ENCODE measurements around the gene TARBP1. TPM values are rescaled to one million over a fixed set of nuclear protein-coding genes. Genes with fewer than 3 reads are reported as not detected.

Gene TARBP1
- total and polyA plus RNA-seq, 2 of the 13 experiments (the other 11 are each of a cell fraction or from before 2014, with no cell fraction given): 37.7 to 67.0 TPM

DNA sequence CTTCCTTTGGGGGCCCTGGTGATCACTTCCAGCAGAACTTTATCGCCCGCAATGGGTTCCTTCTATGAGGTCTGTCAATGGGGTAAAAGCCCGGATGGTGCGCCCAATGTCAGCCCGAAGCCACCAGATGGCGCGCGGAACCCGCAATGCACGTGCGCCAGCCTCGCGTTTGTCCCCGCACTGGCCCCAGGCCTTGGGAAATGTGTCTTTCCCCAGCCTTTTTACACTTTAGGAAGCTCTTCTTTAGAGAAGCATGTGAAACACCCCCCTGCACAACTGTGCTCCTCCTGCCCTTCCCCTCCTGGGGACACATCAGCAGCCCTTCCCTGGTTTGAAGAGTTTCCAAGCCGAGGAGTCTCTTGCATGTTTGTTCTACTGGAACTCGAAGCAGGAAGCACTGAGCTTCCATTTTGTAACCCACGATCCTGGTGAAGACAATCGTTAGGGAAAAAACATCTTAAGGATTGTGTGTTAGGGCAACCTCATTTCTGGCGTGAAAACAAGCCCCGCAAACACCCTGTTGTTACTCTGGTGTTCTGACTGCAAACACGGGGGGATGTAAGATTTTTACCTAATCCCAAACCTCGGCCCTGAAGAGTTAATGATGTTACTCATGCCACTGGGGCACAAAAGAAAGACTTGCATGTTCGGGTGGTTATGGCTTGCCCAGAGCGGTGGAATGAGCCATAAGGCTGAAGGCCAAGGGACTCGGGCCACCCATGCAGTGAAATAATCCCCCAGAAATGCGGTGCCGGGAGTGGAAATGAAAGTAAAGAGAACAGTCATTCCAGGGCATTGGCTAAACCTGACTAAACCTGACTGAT is 20.4 kb upstream of the TARBP1 start (continued):
- TF ChIP-seq ZNF501 (CRISPR knock-in tag; IDR thresholded peaks at IDR 0.05) (peak; percentile 90), JUN (CRISPR knock-in tag; IDR thresholded peaks at IDR 0.05) (0 out of 2 replicates have a peak, but pooled peaks have one; percentile 43), TEAD3 (CRISPR knock-in tag; optimal IDR thresholded peaks at IDR 0.05; ENCODE audit: borderline replicate concordance) (peak; percentile 58), ZNF263 (CRISPR knock-in tag; IDR thresholded peaks at IDR 0.05) (0 out of 2 replicates have a peak, but pooled peaks have one; percentile 6), RAD21 (CRISPR knock-in tag; IDR thresholded peaks at IDR 0.05) (peak; percentile 99), HOXA5 (CRISPR knock-in tag; IDR thresholded peaks at IDR 0.05) (peak; percentile 25; the same call in 1 of the 2 replicates), MIER2 (CRISPR knock-in tag; IDR thresholded peaks at IDR 0.05) (peak; percentile 49; the same call in 1 of the 2 replicates), NR3C1 (CRISPR knock-in tag; IDR thresholded peaks at IDR 0.05) (no peak), ZNF816 (CRISPR knock-in tag; IDR thresholded peaks at IDR 0.05; ENCODE audit: borderline replicate concordance) (no peak), ESRRA (CRISPR knock-in tag; IDR thresholded peaks at IDR 0.05; ENCODE audit: low read depth) (0 out of 2 replicates have a peak, but pooled peaks have one; percentile 39), ZNF879 (CRISPR knock-in tag; IDR thresholded peaks at IDR 0.05) (no peak), HNRNPK (IDR thresholded peaks at IDR 0.05; ENCODE audit: low read depth, low read length, poor library complexity, severe bottlenecking) (no peak), KDM4B (CRISPR knock-in tag; IDR thresholded peaks at IDR 0.05) (0 out of 2 replicates have a peak, but pooled peaks have one; percentile 39), ZNF768 (CRISPR knock-in tag; IDR thresholded peaks at IDR 0.05) (0 out of 2 replicates have a peak, but pooled peaks have one; percentile 28), STAG1 (CRISPR knock-in tag; IDR thresholded peaks at IDR 0.05) (peak; percentile 100), ZSCAN29 (CRISPR knock-in tag; conservative IDR thresholded peaks at IDR 0.05) (0 out of 2 replicates have a peak, but pooled peaks have one; percentile 63), ERF (CRISPR knock-in tag; IDR thresholded peaks at IDR 0.05) (peak; percentile 45; the same call in 1 of the 2 replicates)
- TF ChIP-seq, protein P1, sequence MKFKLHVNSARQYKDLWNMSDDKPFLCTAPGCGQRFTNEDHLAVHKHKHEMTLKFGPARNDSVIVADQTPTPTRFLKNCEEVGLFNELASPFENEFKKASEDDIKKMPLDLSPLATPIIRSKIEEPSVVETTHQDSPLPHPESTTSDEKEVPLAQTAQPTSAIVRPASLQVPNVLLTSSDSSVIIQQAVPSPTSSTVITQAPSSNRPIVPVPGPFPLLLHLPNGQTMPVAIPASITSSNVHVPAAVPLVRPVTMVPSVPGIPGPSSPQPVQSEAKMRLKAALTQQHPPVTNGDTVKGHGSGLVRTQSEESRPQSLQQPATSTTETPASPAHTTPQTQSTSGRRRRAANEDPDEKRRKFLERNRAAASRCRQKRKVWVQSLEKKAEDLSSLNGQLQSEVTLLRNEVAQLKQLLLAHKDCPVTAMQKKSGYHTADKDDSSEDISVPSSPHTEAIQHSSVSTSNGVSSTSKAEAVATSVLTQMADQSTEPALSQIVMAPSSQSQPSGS (CRISPR knock-in tag; IDR thresholded peaks at IDR 0.05): peak; percentile 52; the same call in 1 of the 2 replicates
- TF ChIP-seq, protein P2, sequence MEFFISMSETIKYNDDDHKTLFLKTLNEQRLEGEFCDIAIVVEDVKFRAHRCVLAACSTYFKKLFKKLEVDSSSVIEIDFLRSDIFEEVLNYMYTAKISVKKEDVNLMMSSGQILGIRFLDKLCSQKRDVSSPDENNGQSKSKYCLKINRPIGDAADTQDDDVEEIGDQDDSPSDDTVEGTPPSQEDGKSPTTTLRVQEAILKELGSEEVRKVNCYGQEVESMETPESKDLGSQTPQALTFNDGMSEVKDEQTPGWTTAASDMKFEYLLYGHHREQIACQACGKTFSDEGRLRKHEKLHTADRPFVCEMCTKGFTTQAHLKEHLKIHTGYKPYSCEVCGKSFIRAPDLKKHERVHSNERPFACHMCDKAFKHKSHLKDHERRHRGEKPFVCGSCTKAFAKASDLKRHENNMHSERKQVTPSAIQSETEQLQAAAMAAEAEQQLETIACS (CRISPR knock-in tag; IDR thresholded peaks at IDR 0.05): no peak
- TF ChIP-seq, protein P3, sequence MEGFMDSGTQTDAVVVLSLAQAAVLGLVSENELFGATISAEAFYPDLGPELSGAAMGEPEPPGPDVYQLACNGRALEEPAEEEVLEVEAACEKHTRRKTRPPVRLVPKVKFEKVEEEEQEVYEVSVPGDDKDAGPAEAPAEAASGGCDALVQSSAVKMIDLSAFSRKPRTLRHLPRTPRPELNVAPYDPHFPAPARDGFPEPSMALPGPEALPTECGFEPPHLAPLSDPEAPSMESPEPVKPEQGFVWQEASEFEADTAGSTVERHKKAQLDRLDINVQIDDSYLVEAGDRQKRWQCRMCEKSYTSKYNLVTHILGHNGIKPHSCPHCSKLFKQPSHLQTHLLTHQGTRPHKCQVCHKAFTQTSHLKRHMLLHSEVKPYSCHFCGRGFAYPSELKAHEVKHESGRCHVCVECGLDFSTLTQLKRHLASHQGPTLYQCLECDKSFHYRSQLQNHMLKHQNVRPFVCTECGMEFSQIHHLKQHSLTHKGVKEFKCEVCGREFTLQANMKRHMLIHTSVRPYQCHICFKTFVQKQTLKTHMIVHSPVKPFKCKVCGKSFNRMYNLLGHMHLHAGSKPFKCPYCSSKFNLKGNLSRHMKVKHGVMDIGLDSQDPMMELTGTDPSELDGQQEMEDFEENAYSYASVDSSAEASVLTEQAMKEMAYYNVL (CRISPR knock-in tag; IDR thresholded peaks at IDR 0.05; ENCODE audit: borderline replicate concordance): peak; percentile 82; the same call in 1 of the 2 replicates
- TF ChIP-seq, protein P4, sequence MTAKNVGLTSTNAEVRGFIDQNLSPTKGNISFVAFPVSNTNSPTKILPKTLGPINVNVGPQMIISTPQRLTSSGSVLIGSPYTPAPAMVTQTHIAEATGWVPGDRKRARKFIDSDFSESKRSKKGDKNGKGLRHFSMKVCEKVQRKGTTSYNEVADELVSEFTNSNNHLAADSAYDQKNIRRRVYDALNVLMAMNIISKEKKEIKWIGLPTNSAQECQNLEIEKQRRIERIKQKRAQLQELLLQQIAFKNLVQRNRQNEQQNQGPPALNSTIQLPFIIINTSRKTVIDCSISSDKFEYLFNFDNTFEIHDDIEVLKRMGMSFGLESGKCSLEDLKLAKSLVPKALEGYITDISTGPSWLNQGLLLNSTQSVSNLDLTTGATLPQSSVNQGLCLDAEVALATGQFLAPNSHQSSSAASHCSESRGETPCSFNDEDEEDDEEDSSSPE (CRISPR knock-in tag; IDR thresholded peaks at IDR 0.05): peak; percentile 60; the same call in 1 of the 2 replicates
- TF ChIP-seq, protein P5, sequence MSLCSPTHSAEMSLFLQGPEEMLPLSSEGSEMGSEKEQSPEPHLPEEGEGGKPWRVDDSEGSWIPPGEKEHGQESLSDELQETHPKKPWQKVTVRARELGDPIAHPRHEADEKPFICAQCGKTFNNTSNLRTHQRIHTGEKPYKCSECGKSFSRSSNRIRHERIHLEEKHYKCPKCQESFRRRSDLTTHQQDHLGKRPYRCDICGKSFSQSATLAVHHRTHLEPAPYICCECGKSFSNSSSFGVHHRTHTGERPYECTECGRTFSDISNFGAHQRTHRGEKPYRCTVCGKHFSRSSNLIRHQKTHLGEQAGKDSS (CRISPR knock-in tag; IDR thresholded peaks at IDR 0.05; ENCODE audit: borderline replicate concordance, low read depth): peak; percentile 69; the same call in 1 of the 2 replicates
